Measurements from ENCODE around the gene GJC3.
"Not testable (repeated sequence)": the region's sequence is repeated elsewhere in the genome, so short reads cannot be mapped to it uniquely, and the experiment has no call there.

Gene GJC3, protein sequence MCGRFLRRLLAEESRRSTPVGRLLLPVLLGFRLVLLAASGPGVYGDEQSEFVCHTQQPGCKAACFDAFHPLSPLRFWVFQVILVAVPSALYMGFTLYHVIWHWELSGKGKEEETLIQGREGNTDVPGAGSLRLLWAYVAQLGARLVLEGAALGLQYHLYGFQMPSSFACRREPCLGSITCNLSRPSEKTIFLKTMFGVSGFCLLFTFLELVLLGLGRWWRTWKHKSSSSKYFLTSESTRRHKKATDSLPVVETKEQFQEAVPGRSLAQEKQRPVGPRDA

DNA sequence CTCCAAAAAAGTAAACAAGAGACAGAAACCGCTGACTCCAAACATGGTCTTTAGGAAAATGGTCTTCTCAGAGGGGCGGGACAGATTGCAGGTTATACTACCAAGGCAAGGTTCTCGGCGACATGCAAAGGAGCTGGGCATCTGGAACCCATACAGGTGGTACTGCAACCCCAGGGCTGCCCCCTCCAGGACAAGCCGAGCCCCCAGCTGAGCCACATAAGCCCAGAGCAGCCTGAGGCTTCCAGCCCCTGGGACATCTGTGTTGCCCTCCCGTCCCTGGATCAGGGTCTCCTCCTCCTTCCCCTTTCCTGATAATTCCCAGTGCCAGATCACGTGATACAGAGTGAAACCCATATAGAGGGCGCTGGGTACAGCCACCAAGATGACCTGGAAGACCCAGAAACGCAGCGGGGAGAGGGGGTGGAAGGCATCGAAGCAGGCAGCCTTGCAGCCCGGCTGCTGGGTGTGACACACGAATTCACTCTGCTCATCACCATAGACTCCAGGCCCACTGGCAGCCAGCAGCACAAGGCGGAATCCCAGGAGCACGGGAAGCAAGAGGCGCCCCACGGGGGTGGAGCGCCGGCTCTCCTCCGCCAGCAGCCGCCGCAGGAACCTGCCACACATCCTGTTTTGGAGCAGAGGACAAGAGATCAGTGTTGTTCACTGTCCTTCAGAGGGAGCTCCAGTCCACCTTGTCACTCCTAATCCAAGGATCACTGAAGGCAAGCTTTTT lies at the start of gene GJC3:
Gene GJC3, minus strand, starts transcription at position 627 of the 736 bp plus-strand sequence. Its CDS starts 0 bp downstream, at position 627.
- peak; percentile 95 for DNase-seq (ENCODE audit: low spot score)

DNA sequence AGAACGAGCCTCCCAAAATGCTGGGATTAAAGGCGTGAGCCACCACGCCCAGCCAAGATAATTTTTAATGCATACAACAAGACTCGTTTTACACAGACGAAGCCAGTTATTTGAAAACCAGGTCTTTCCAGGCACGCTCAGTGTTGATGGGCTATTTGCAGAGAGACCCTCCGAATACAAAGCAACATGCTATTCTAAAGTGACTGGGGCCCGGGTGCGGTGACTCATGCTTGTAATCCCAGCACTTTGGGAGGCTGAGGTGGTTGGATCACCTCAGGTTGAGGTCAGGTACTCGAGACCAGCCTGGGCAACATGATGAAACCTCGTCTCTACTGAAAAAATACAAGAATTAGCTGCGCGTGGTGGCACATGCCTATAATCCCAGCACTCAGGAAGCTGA lies 47.2 kb upstream of the GJC3 start:
- no peak for DNase-seq (ENCODE audit: low spot score)

DNA sequence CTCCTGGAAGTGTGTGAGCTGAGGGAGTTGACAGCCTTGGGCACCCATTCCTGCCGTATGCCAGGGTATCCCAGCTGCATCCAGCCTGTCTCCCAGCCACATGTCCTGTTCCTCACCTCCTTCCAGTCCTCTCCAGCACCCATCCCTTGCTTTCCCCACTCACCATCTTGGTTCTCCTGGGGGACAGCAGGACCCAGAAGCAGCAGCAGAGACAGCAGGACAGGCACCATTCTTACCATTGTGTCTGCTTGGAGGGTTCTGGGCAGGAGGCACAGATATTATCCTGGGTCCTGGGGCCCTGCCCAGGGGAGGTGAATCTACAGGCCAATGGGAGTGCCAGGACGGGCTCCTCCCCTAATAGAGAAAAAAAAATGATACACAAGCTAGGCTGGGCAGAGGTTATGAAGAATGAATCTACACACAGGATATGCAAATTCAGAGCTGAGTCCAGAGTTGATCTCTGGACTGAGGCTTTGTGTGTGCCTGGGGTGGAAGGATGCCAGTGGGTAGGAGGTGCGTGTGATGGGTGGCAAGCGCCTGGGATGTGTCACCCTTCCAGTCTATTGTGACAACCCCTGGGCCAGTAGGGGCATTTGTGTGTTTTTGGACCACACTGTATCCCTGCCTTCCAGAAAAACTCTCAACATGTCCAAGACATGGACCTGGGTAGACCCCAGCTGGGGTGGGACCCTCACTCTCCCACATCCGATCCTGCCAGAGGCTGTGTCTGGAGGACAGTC lies 46.5 kb upstream of the GJC3 start, which contains the start of gene AZGP1:
Gene AZGP1, minus strand, starts transcription at position 250 of the 740 bp plus-strand sequence. Its CDS starts 11 bp downstream, at position 239.
- peak; percentile 94 for DNase-seq (ENCODE audit: low spot score)

DNA sequence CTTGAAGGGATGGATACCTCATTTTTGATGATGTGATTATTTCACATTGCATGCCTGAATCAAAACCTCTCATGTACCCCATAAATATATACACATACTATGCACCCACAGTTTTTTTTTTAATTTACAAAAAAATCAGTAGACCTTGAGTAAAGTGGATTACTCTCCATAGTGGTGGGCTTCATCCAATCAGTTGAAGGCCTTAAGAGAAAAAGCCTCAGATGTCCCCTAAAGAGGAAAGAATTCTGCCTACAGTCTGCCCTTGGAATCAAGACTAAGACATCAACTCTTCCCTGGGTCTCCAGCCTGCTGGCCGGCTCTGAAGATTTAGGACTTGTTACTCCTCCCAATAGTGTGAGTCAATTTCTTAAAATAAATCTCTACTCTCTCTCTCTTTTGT lies 45.3 kb upstream of the GJC3 start:
- no peak for DNase-seq (ENCODE audit: low spot score)

- not testable (repeated sequence) for DNase-seq (ENCODE audit: low spot score)
These were observed 44.4 kb upstream of the GJC3 start for GRCh38 chr7:99973817-99974216.

DNA sequence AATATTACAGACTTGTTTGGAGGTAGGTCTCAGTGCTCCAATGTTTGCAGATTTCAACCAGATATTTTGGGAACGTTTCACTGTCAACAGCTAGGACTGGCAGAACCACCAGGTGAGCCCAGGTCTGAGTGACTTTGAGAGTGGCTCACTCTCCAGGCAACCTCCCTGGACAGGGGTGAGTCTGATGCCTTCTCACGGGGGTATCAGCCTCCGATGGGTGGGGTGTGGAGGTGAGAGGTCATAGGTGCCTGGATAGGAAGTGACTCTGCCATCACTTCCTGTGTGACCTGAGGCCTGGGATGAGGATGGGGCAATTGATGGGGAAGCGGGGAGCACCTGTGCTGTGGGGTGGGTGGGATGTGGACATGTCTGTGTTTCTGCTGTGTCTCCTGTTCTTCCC lies 41.8 kb upstream of the GJC3 start:
- DNase-seq (ENCODE audit: low spot score): no peak

DNA sequence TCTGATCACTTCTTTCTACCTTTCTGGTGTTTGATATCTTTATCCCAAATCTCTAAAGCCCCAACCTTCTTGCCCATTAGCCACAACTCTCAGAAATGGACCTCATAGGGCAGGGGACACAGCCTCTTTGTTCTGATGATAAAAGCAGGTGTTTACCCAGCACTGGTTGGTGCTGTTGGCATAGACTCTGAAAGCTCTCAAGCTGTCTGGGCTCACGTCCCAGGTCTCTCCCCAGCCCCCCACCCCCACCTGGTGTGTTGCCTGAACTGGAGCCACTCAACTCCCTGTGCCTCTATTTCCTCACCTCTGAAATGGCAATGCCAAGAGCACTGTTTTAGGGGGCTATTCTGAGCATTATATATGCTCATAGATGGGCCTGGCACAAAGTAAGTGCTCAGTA lies 40.4 kb upstream of the GJC3 start:
- DNase-seq (ENCODE audit: low spot score): not testable (repeated sequence)

DNA sequence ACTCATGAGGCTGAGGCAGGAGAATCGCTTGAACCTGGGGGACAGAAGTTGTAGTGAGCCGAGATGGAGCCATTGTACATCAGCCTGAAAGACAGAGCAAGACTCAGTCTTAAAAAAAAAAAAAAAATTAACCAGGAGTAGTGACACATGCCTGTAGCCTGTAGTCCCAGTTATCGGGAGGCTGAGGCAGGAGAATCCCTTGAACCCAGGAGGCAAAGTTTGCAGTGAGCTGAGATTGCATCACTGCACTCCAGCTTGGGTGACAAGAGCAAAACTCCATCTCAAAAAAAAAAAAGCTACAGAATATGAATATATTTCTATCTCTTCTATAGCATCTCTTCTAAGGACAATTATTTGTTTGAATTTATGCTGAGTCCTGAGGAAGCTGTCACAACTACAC lies 39.9 kb upstream of the GJC3 start:
- no peak for DNase-seq (ENCODE audit: low spot score)

DNA sequence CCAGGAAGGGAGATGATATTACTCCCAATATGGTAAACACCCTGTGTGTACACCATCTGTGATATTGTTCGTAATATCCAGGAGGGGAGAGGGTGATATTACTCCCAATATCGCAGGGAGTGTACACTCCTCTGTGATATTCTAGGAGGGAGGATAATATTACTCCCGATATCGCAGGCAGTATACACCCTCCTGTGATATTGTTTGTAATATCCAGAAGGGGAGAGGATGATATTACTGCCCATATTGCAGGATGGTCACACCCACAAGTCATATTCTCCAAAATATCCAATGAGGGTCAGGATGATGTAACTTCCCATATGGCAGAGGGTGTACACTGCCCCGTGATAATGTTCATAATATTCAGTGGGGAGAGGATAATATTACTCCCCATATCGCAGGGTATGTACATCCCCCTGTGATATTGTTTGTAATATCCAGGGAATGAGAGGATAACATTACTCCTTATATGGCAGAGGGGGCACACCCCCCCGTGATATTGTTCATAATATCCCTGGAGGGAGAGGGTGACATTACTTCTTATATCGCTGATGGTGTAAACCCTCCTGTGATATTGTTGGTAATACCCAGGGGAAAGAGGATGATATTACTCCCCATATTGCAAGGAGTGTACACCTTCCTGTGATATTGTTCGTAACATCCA lies 29.3 kb upstream of the GJC3 start:
- no peak for DNase-seq (ENCODE audit: low spot score)

DNA sequence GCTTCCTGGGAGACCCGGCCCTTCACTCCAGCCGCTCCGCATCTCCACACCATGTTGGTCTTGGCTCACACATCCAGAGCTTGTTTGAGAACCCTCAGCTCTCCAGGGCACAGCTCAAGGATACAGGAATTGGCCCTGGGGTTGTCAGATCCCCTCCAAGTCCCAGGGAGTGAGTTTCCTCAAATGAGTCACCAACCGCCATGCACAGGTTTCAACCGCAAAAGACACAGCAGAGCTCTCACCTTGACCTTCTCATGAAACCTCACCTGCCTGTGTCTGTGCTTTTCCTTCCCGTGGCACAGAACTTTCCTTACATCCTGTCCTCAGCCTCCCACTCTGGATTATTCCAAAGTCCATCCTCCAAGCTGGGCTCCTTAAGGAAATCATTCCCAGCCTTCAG lies 25.8 kb upstream of the GJC3 start:
- DNase-seq (ENCODE audit: low spot score): peak; percentile 73

DNA sequence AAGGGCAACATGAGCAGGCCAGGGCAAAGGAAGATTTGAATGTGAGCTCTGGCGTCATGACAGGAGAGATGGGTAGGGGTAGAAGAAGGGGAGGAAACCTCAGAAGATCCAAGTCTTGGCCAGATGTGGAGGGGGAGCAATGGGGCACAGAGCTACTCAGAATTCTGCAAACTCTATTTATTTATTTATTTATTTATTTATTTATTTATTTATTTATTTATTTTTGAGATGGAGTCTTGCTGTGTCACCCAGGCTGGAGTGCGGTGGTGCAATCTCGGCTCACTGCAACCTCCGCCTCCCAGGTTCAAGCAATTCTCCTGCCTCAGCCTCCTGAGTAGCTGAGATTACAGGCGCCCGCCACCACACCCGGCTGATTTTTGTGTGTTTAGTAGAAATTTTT lies 25.2 kb upstream of the GJC3 start:
- not testable (repeated sequence) for DNase-seq (ENCODE audit: low spot score)

- DNase-seq (ENCODE audit: low spot score): peak; percentile 42
These were observed 24.2 kb upstream of the GJC3 start for GRCh38 chr7:99953649-99954048.

- not testable (repeated sequence) for DNase-seq (ENCODE audit: low spot score)
These were observed 23.2 kb upstream of the GJC3 start for GRCh38 chr7:99952649-99953048.

GRCh38 chr7:99950819-99951218 lies 21.4 kb upstream of the GJC3 start:
- not testable (repeated sequence) for DNase-seq (ENCODE audit: low spot score)

DNA sequence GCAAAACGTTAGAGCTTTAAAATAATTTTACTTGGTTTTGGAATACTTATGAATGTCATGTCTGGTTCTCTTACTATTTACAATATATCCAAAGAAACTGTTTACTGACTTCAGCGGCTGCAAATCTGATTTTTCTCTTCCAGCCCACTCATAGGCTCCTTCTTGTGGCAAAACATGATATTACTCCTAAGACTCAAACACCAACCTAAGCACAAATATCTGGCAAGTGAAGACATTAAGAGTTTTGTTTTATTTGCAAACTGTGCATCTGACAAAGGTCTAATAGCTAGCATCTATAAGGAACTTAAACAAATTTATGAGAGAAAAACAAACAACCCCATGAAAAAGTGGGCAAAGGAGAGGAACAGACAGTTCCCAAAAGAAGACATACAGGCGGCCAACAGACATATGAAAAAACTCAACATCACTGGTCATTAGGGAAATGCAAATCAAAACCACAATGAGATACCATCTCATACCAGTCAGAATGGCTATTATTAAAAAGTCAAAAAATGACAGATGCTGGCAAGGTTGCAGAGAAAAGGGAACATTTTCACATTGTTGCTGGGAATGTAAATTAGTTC lies 20.3 kb upstream of the GJC3 start:
- DNase-seq (ENCODE audit: low spot score): no peak

DNA sequence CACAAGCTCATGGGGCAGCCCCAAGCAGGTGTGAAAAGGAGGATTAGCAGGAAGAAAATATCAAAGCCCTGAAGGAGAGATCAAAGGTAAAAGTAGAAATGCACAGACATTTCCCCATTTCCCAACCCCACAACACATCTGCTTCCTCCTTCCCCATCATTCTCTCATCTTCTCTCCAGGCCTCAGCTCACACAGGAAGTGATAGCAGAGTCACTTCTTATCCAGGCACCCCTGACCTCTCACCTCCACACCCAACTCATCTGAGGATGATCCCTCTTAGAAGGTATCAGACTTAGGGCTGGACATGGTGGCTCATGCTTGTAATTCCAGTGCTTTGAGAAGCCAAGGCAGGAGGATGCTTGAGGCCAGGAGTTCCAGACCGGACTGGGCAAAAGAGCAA lies 18.2 kb upstream of the GJC3 start:
- DNase-seq (ENCODE audit: low spot score): no peak

DNA sequence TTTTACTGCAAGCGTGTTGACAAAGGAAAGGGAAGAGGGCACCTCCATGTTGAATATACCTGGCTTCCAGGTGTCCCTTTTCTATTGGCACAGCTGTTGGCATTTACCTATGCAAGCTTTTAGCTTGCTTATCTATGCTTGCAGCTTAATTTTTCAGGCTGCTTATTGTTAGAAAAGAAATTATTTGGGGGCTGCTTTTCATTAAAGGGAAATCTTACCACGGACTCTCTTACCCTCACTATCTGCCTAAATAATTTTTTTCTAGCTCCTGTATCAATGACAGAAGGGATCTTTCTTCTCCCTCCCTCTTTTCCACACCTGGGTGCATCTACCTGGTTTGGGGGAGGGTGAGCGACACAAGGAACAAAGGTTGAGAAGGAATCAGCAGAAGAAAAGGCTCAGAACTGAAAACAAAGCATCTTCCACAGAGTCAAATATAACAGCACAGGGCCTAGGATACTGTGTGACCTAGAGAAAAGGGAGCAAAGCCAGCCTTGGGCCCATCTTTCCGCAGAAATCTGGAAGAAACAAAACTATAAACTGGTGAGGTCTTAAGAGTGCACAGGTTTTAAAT lies 15.2 kb upstream of the GJC3 start:
- DNase-seq (ENCODE audit: low spot score): no peak

- DNase-seq (ENCODE audit: low spot score): no peak
These were observed 14.4 kb upstream of the GJC3 start for GRCh38 chr7:99943641-99944496.

GRCh38 chr7:99938296-99938695 lies 8.9 kb upstream of the GJC3 start:
- DNase-seq (ENCODE audit: low spot score): no peak

GRCh38 chr7:99935009-99935408 lies 5.6 kb upstream of the GJC3 start:
- DNase-seq (ENCODE audit: low spot score): not testable (repeated sequence)

GRCh38 chr7:99930376-99930775 lies 956 bp upstream of the GJC3 start:
- DNase-seq (ENCODE audit: low spot score): no peak

Measured in SW480 (cell line).